Liver (tissue), 9 donors: ENCODE results near the gene SLC35C1. TPM values are rescaled to one million over a fixed set of nuclear protein-coding genes. Genes with fewer than 3 reads are reported as not detected.

Experiments
- DNase-seq: peaks from one replicate; pipeline ENCODE4 v3.0.0-alpha.2; 2017; ENCODE audit warnings: low spot score
- H3K27ac ChIP-seq, 2 donors: one replicate each; pipeline ENCODE4 v1.7.0; 2013; ENCODE audit warnings: inconsistent platforms in 2 of 2, low read length in 2 of 2, control low read depth in 1 of 2, low read depth in 1 of 2, mild to moderate bottlenecking in 1 of 2
- H3K27me3 ChIP-seq, 4 donors: one replicate each; pipeline versions ENCODE4 v1.6.1 to v1.7.0; 2013; ENCODE audit warnings: low read length in 3 of 4, inconsistent platforms in 1 of 4, mild to moderate bottlenecking in 1 of 4, moderate library complexity in 1 of 4; ENCODE audit not compliant: control insufficient read depth in 4 of 4, insufficient read depth in 4 of 4
- H3K36me3 ChIP-seq, 4 donors: one replicate each; pipeline versions ENCODE4 v1.6.1 to v1.7.0; 2013; ENCODE audit warnings: low read length in 3 of 4, mild to moderate bottlenecking in 3 of 4, low read depth in 1 of 4, moderate library complexity in 1 of 4; ENCODE audit not compliant: control insufficient read depth in 4 of 4, insufficient read depth in 3 of 4
- H3K4me1 ChIP-seq, 4 donors: one replicate each; pipeline versions ENCODE4 v1.6.1 to v1.7.0; 2013; ENCODE audit warnings: low read length in 3 of 4, mild to moderate bottlenecking in 3 of 4, moderate library complexity in 1 of 4; ENCODE audit not compliant: control insufficient read depth in 4 of 4, insufficient read depth in 4 of 4
- H3K4me3 ChIP-seq, 3 donors: one replicate each; pipeline versions ENCODE4 v1.6.1 to v1.7.0; 2013; ENCODE audit warnings: low read length in 3 of 3, control low read depth in 1 of 3, low read depth in 1 of 3, mild to moderate bottlenecking in 1 of 3
- H3K9ac ChIP-seq, 2 donors: one replicate each; pipeline ENCODE4 v1.7.0; 2013; ENCODE audit warnings: low read length in 2 of 2, mild to moderate bottlenecking in 2 of 2, moderate library complexity in 2 of 2, control low read depth in 1 of 2, low read depth in 1 of 2
- H3K9me3 ChIP-seq, 4 donors: one replicate each; pipeline versions ENCODE4 v1.6.1 to v1.7.0; 2013; ENCODE audit warnings: low read length in 3 of 4; ENCODE audit not compliant: control insufficient read depth in 4 of 4
- CTCF ChIP-seq: fragments of 150-350 bp; IDR thresholded peaks from 2 replicates; pipeline ENCODE4 v1.5.1; 2017; ENCODE audit warnings: improper control_type of control experiment, low read depth, low read length; ENCODE audit not compliant: missing input control
- EGR1 ChIP-seq, 2 donors: IDR thresholded peaks; 2 replicates each; pipeline ENCODE4 v1.6.1; 2016 to 2018; ENCODE audit warnings: antibody characterized with exemption in 2 of 2, low read depth in 2 of 2
- FOXA1 ChIP-seq: IDR thresholded peaks from 2 replicates; pipeline ENCODE4 v1.6.1; 2016; ENCODE audit warnings: antibody characterized with exemption
- FOXA2 ChIP-seq: IDR thresholded peaks from 2 replicates; pipeline ENCODE4 v1.6.1; 2016; ENCODE audit warnings: antibody characterized with exemption
- GABPA ChIP-seq, 2 donors: IDR thresholded peaks in 1 of 2; conservative IDR thresholded peaks in 1 of 2; 2 replicates each; pipeline ENCODE4 v1.6.1; 2016; ENCODE audit warnings: antibody characterized with exemption in 2 of 2, mild to moderate bottlenecking in 1 of 2, moderate library complexity in 1 of 2
- HNF4A ChIP-seq, 2 donors: conservative IDR thresholded peaks; 2 replicates each; pipeline ENCODE4 v1.6.1; 2016; ENCODE audit warnings: antibody characterized with exemption in 2 of 2, mild to moderate bottlenecking in 2 of 2
- HNF4G ChIP-seq: IDR thresholded peaks from 2 replicates; pipeline ENCODE4 v1.6.1; 2016; ENCODE audit warnings: antibody characterized with exemption
- JUND ChIP-seq, 2 donors: IDR thresholded peaks; 2 replicates each; pipeline ENCODE4 v1.6.1; 2016; ENCODE audit warnings: antibody characterized with exemption in 2 of 2
- MAX ChIP-seq: IDR thresholded peaks from 2 replicates; pipeline ENCODE4 v1.6.1; 2016; ENCODE audit warnings: antibody characterized with exemption
- NR2F2 ChIP-seq: IDR thresholded peaks from 2 replicates; pipeline ENCODE4 v1.6.1; 2016; ENCODE audit warnings: antibody characterized with exemption
- RAD21 ChIP-seq, 2 donors: IDR thresholded peaks; 2 replicates each; pipeline ENCODE4 v1.6.1; 2016; ENCODE audit warnings: antibody characterized with exemption in 2 of 2, mild to moderate bottlenecking in 2 of 2
- REST ChIP-seq: IDR thresholded peaks from 2 replicates; pipeline ENCODE4 v1.6.1; 2016; ENCODE audit warnings: antibody characterized with exemption, mild to moderate bottlenecking
- RXRA ChIP-seq, 2 donors: IDR thresholded peaks; 2 replicates each; pipeline ENCODE4 v1.6.1; 2017 to 2018; ENCODE audit warnings: antibody characterized with exemption in 2 of 2, mild to moderate bottlenecking in 1 of 2
- SP1 ChIP-seq: IDR thresholded peaks from 2 replicates; pipeline ENCODE4 v1.6.1; 2018; ENCODE audit warnings: antibody characterized with exemption, mild to moderate bottlenecking
- TAF1 ChIP-seq: conservative IDR thresholded peaks from 2 replicates; pipeline ENCODE4 v1.6.1; 2016; ENCODE audit warnings: antibody characterized with exemption, mild to moderate bottlenecking
- YY1 ChIP-seq: IDR thresholded peaks from 2 replicates; pipeline ENCODE4 v1.6.1; 2016; ENCODE audit warnings: antibody characterized with exemption, mild to moderate bottlenecking
- ZBTB33 ChIP-seq: IDR thresholded peaks from 2 replicates; pipeline ENCODE4 v1.6.1; 2016; ENCODE audit warnings: antibody characterized with exemption
- WGBS: extraction: QIAGEN DNeasy Blood & Tissue Kit; methylation state at CpG from one replicate; pipeline ENCODE4 v1.1.7; 2013; 5-methylcytosine and 5-hydroxymethylcytosine counted together
- polyA plus RNA-seq, 2 donors: library from polyadenylated mRNA; stranded (reverse) in 1 of 2; unstranded in 1 of 2; fragments of 200-250 nt in 1 of 2; fragments of >200 nt in 1 of 2; fragmentation: Nextera tagmentation in 1 of 2; extraction: Ambion mirVana in 1 of 2; gene quantifications; one replicate each; pipeline versions ENCODE4 v1.2.1 to v1.2.3, GENCODE V29; 2013 to 2015
- total RNA-seq, 2 donors: library from RNA; depleted of rRNA; stranded (reverse); fragments of >200 nt; gene quantifications; one replicate each; pipeline ENCODE4 v1.2.3, GENCODE V29; 2014
- donor health status: healthy.
- donor health status: healthy.
- donor health status: healthy.
- donor health status: healthy.
- donor health status: healthy.

The SLC35C1 gene
- total and polyA plus RNA-seq, 4 donors: 2.5 to 82.0 (median 46.1) TPM

GRCh38 chr11:45761659-45762058 lies 43.3 kb upstream of the SLC35C1 start:
- H3K27ac ChIP-seq: no peak overlapping the region
- TF ChIP-seq ZBTB33 (no peak), RXRA (IDR thresholded peaks at IDR 0.05) (no peak), SP1 (no peak), YY1 (no peak), FOXA2 (no peak), HNF4G (no peak), HNF4A (conservative IDR thresholded peaks at IDR 0.05) (no peak), TAF1 (no peak), GABPA (IDR thresholded peaks at IDR 0.05 in 1 of 2, conservative IDR thresholded peaks at IDR 0.05 in 1 of 2) (no peak), MAX (no peak), CTCF (no peak), EGR1 (IDR thresholded peaks at IDR 0.05; ENCODE audit: low read depth in 2 of 2) (no peak), RAD21 (IDR thresholded peaks at IDR 0.05) (no peak), JUND (IDR thresholded peaks at IDR 0.05) (no peak), REST (no peak), FOXA1 (no peak)
- no peak overlapping the region for H3K9ac ChIP-seq
- no peaks in the 10 kb centered on the region for H3K27me3 ChIP-seq
- no peaks in the 10 kb centered on the region for H3K4me1 ChIP-seq
- no peak overlapping the region for H3K4me3 ChIP-seq
- H3K9me3 ChIP-seq: no peaks in the 10 kb centered on the region
- no peak for DNase-seq
- 86% methylated on average over 6 of the region's 6 CpGs for WGBS
- no peaks in the 10 kb centered on the region for H3K36me3 ChIP-seq

- no peak overlapping the region for H3K9ac ChIP-seq
- H3K36me3 ChIP-seq: no peaks in the 10 kb centered on the region
- H3K4me1 ChIP-seq: no peaks in the 10 kb centered on the region
- H3K27ac ChIP-seq: no peak overlapping the region
- WGBS: 87% methylated on average over 8 of the region's 8 CpGs
- H3K9me3 ChIP-seq: no peaks in the 10 kb centered on the region
- no peak overlapping the region for H3K4me3 ChIP-seq
- H3K27me3 ChIP-seq: no peaks in the 10 kb centered on the region
- no peak for DNase-seq
- TF ChIP-seq SP1 (no peak), REST (no peak), FOXA1 (no peak), RAD21 (IDR thresholded peaks at IDR 0.05) (no peak), RXRA (IDR thresholded peaks at IDR 0.05) (no peak), NR2F2 (no peak), TAF1 (no peak), JUND (IDR thresholded peaks at IDR 0.05) (no peak), YY1 (no peak), MAX (no peak), ZBTB33 (no peak), HNF4G (no peak)
These were observed 39.8 kb upstream of the SLC35C1 start for GRCh38 chr11:45765107-45765668.
